Ishikawa (cell line): ENCODE data around the gene PSMG2.

Experiments
- CEBPB ChIP-seq: IDR thresholded peaks from 2 replicates; pipeline ENCODE4 v1.6.1; 2012
- CREB1 ChIP-seq: IDR thresholded peaks from 2 replicates; pipeline ENCODE4 v1.6.1; 2012; ENCODE audit warnings: low read depth
- EP300 ChIP-seq: IDR thresholded peaks from 2 replicates; pipeline ENCODE4 v1.6.1; 2012; ENCODE audit warnings: borderline replicate concordance
- TAF1 ChIP-seq: IDR thresholded peaks from 2 replicates; pipeline ENCODE4 v1.6.1; 2012; ENCODE audit warnings: low read depth, mild to moderate bottlenecking
- YY1 ChIP-seq: IDR thresholded peaks from 2 replicates; pipeline ENCODE4 v1.6.1; 2012; ENCODE audit warnings: low read depth
- ZBTB7A ChIP-seq: IDR thresholded peaks from 2 replicates; pipeline ENCODE4 v1.6.1; 2012; ENCODE audit warnings: low read depth
- TF ChIP-seq, protein P1 (sequence below): IDR thresholded peaks from 2 replicates; pipeline ENCODE4 v1.6.1; 2012
- TF ChIP-seq, protein P2 (sequence below): IDR thresholded peaks from 2 replicates; pipeline ENCODE4 v1.6.1; 2012; ENCODE audit warnings: low read depth, mild to moderate bottlenecking

DNA sequence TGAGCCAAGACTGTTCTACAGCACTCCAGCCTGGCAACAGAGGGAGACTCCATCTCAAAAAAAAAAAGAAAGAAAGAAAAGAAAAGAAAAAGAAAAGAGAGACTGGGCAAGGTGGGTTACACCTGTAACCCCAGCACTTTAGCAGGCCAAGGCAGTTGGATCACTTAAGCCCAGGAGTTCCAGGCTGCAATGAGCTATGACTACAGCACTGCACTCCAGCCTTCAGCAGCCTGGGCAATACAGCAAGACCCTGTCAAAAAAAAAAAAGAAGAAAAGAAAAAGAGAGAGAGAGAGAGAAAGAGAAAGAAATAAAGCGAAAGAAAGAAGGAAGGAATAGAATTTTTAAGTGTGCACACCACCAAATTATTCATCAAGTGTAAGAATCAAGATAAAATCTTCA lies 47.9 kb upstream of the PSMG2 start:
- TF ChIP-seq, protein P1, sequence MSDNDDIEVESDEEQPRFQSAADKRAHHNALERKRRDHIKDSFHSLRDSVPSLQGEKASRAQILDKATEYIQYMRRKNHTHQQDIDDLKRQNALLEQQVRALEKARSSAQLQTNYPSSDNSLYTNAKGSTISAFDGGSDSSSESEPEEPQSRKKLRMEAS, result no peak
- TF ChIP-seq YY1 (no peak), TAF1 (no peak), CREB1 (no peak), EP300 (no peak), CEBPB (no peak), ZBTB7A (no peak)
- TF ChIP-seq, protein P2, sequence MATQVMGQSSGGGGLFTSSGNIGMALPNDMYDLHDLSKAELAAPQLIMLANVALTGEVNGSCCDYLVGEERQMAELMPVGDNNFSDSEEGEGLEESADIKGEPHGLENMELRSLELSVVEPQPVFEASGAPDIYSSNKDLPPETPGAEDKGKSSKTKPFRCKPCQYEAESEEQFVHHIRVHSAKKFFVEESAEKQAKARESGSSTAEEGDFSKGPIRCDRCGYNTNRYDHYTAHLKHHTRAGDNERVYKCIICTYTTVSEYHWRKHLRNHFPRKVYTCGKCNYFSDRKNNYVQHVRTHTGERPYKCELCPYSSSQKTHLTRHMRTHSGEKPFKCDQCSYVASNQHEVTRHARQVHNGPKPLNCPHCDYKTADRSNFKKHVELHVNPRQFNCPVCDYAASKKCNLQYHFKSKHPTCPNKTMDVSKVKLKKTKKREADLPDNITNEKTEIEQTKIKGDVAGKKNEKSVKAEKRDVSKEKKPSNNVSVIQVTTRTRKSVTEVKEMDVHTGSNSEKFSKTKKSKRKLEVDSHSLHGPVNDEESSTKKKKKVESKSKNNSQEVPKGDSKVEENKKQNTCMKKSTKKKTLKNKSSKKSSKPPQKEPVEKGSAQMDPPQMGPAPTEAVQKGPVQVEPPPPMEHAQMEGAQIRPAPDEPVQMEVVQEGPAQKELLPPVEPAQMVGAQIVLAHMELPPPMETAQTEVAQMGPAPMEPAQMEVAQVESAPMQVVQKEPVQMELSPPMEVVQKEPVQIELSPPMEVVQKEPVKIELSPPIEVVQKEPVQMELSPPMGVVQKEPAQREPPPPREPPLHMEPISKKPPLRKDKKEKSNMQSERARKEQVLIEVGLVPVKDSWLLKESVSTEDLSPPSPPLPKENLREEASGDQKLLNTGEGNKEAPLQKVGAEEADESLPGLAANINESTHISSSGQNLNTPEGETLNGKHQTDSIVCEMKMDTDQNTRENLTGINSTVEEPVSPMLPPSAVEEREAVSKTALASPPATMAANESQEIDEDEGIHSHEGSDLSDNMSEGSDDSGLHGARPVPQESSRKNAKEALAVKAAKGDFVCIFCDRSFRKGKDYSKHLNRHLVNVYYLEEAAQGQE, result no peak
